HUES64 (cell line): ENCODE measurements around the gene PRKCZ.

Source experiments
- H3K27ac ChIP-seq: 2 replicates; pipeline ENCODE4 v1.7.0; 2013; ENCODE audit warnings: low read depth, low read length, inconsistent platforms
- H3K27me3 ChIP-seq: 2 replicates; pipeline ENCODE4 v1.6.1; 2013; ENCODE audit warnings: mild to moderate bottlenecking, low read length; ENCODE audit not compliant: insufficient read depth
- H3K36me3 ChIP-seq: 2 replicates; pipeline ENCODE4 v1.6.1; 2013; ENCODE audit warnings: mild to moderate bottlenecking, low read length; ENCODE audit not compliant: insufficient read depth
- H3K4me1 ChIP-seq: 2 replicates; pipeline ENCODE4 v1.6.1; 2013; ENCODE audit warnings: mild to moderate bottlenecking, low read length, moderate library complexity; ENCODE audit not compliant: insufficient read depth
- H3K4me3 ChIP-seq: 2 replicates; pipeline ENCODE4 v1.5.1; 2013; ENCODE audit warnings: mild to moderate bottlenecking, low read length, moderate library complexity
- H3K9ac ChIP-seq: 2 replicates; pipeline ENCODE4 v1.6.1; 2013; ENCODE audit warnings: mild to moderate bottlenecking, low read depth, low read length
- H3K9me3 ChIP-seq: 2 replicates; pipeline ENCODE4 v1.6.1; 2013; ENCODE audit warnings: low read depth, low read length; ENCODE audit not compliant: insufficient read depth
- WGBS: fragments of 150-250, 120-280 bp; methylation state at CpG from one replicate; pipeline ENCODE4 v1.1.7; 2013; ENCODE audit warnings: missing lambda C conversion rate; 5-methylcytosine and 5-hydroxymethylcytosine counted together

Gene PRKCZ

DNA sequence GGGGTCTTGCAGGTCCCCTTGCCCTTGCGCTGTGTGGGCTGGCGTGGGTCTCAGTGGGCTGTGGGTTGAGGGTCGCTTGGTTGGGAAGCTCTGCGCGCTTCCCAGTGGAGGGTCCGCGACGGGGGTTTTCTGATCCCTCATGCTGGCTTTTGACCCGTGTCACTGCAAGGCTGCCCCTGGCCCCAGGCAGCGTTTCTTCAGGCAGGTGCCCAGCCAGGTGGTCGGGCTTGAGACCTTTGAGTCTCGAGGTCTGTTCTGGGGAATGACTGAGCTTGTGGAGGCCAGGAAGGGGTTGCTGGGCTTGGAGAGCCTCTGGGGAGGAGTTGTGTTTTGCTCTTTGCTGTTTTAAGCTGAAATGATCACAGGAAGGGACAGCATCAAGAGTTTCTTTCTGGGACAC is 183.3 kb downstream of the PRKCZ start:
- Histone ChIP-seq H3K27me3 (no peaks in the 10 kb centered on the region), H3K9ac (no peak overlapping the region), H3K9me3 (no peaks in the 10 kb centered on the region), H3K27ac (no peak overlapping the region), H3K4me3 (no peak overlapping the region), H3K4me1 (peaks cover 11% of the 10 kb centered on the region; the same call in 1 of the 2 replicates), H3K36me3 (no peaks in the 10 kb centered on the region)
- 83% methylated on average over 12 of the region's 12 CpGs for WGBS

DNA sequence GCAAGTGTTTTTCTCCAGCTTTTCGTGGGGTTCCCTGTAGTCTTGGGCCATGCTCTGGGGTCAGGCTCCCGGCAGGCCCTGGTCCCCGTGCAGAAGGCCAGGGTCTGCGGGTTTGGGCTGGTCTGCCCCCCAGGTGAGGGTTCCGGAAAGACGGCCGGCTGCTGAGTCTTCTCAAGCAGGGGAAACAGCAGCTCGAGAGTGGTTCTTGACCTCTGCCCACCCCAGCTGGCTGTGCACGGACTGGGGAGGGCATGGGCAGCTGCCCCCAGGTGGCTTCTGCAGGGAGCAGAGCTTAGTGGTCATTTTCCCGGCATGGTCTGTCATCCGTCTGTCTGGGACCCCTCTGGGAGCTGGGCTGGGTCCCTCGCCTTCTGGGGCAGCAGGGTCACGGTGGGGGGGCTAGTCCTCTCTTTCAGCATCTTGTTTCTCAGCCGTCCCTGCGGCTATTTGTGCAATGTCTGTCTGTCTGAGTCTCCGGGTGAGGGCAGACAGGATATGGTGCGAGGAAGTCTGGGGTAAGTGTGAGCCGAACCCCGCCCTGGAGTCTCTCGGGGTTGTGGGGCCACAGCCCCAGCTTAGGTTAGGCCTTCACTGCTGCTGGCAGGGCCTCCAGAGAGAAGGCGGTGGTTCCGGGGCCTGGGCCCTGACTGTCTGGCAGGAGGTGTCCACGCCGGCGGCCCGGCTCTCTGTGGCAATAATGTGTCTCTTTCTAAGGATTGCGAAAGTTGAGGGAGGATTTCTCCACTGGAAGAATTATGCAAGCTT is 184.0 kb downstream of the PRKCZ start:
- Histone ChIP-seq H3K27ac (no peak overlapping the region), H3K4me1 (peaks cover 11% of the 10 kb centered on the region; the same call in 1 of the 2 replicates), H3K9me3 (no peaks in the 10 kb centered on the region), H3K27me3 (no peaks in the 10 kb centered on the region), H3K4me3 (no peak overlapping the region), H3K9ac (no peak overlapping the region), H3K36me3 (no peaks in the 10 kb centered on the region)
- WGBS: 87% methylated on average over 27 of the region's 27 CpGs

DNA sequence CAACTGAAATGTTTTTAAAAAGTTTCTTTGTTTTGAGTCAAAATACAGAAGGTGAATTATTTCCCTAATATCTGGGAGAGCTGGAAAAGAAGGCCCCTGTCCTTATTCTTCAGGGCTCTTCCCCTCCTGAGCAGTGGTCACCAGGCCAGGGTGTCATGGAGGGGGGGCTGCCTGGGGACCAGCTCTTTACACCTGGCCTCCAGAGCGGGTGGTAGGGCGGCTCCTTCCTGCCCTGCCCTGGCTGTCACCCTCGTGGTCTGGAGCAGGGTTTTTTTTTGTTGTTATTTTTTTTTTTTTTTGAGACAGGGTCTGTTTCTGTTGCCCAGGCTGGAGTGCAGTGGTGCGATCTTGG is 184.5 kb downstream of the PRKCZ start:
- no peaks in the 10 kb centered on the region for H3K9me3 ChIP-seq
- no peak overlapping the region for H3K4me3 ChIP-seq
- H3K36me3 ChIP-seq: no peaks in the 10 kb centered on the region
- no peak overlapping the region for H3K9ac ChIP-seq
- no peaks in the 10 kb centered on the region for H3K27me3 ChIP-seq
- peaks cover 11% of the 10 kb centered on the region; the same call in 1 of the 2 replicates for H3K4me1 ChIP-seq
- WGBS: 92% methylated on average over 4 of the region's 4 CpGs
- no peak overlapping the region for H3K27ac ChIP-seq
